Loucy (cell line): ENCODE measurements around the gene POMT1.

ENCODE experiments used
- CTCF ChIP-seq: fragments of 200-600 bp; sonication (generic); conservative IDR thresholded peaks from 2 replicates; pipeline ENCODE4 v1.5.1; 2014; ENCODE audit warnings: mild to moderate bottlenecking, antibody characterized with exemption, low read length
- EZH2phosphoT487 ChIP-seq: fragments of 200-600 bp; IDR thresholded peaks from 2 replicates; pipeline ENCODE4 v1.6.1; 2018; ENCODE audit warnings: antibody characterized with exemption, mild to moderate bottlenecking, moderate library complexity, borderline replicate concordance

DNA sequence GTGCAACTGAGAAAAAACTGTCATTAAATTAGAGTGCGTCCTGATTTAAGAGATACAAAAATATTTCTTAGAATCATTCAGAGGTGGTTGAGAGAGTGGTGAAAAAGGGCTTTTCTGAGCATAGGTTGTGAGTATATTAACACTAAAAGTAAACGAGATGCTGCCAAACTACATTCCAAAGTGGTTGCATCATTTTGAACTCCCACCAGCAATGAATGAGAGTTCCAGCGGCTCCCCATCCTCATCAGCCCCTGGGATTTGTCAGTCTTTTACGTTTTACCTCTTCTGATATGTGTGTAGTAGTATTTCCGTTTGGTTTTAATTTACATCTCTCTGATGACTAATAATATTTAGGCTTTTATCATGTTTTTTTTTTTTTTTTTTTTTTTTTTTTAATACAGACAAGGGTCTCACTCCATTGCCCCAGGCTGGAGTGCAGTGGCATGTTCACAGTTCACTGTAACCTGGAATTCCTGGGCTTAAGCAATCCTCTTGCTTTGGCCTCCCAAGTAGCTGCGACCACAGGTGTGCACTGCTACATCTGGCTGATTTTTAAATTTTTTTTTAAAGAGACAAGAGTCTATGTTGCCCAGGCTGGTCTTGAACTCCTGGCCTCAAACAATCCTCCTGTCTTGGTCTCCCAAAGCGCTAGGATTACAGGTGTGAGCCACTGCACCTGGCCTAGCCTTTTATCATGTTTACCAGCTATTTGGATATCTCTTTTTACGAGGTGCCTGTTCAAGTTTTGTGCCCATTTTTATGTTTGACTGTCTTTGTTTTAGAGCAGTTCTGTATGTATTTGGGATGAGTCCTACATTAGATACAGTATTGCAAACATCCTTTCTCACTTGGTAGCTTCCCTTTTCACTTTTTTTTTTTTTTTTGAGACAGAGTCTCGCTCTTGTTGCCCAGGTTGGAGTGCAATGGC, 59.6 kb downstream of the POMT1 start:
- TF ChIP-seq CTCF (no peak), EZH2phosphoT487 (no peak)
